Retinal pigment epithelial cell (primary cell): ENCODE measurements around the gene CPNE9.

Experiments
- DNase-seq: peaks from one replicate; pipeline ENCODE4 v3.0.0-alpha.2; 2010; ENCODE audit warnings: low read depth
- H3K4me3 ChIP-seq: 2 replicates; pipeline ENCODE4 v1.5.1; 2011; ENCODE audit warnings: mild to moderate bottlenecking, low read length, control low read depth, moderate library complexity
- TF ChIP-seq, protein P1 (sequence below): conservative IDR thresholded peaks from 2 replicates; pipeline ENCODE4 v1.5.1; 2011; ENCODE audit warnings: low read depth, low read length, control low read depth, inconsistent platforms

The CPNE9 gene

GRCh38 chr3:9703736-9704346, at the start of gene CPNE9:
Gene CPNE9, plus strand, starts transcription at chr3:9703833. Its CDS starts 164 bp downstream, at chr3:9703997.
- TF ChIP-seq, protein P1, sequence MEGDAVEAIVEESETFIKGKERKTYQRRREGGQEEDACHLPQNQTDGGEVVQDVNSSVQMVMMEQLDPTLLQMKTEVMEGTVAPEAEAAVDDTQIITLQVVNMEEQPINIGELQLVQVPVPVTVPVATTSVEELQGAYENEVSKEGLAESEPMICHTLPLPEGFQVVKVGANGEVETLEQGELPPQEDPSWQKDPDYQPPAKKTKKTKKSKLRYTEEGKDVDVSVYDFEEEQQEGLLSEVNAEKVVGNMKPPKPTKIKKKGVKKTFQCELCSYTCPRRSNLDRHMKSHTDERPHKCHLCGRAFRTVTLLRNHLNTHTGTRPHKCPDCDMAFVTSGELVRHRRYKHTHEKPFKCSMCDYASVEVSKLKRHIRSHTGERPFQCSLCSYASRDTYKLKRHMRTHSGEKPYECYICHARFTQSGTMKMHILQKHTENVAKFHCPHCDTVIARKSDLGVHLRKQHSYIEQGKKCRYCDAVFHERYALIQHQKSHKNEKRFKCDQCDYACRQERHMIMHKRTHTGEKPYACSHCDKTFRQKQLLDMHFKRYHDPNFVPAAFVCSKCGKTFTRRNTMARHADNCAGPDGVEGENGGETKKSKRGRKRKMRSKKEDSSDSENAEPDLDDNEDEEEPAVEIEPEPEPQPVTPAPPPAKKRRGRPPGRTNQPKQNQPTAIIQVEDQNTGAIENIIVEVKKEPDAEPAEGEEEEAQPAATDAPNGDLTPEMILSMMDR = no peak
- DNase-seq = no peak
- peak within 1 kb of the TSS; percentile 29 for H3K4me3 ChIP-seq

DNA sequence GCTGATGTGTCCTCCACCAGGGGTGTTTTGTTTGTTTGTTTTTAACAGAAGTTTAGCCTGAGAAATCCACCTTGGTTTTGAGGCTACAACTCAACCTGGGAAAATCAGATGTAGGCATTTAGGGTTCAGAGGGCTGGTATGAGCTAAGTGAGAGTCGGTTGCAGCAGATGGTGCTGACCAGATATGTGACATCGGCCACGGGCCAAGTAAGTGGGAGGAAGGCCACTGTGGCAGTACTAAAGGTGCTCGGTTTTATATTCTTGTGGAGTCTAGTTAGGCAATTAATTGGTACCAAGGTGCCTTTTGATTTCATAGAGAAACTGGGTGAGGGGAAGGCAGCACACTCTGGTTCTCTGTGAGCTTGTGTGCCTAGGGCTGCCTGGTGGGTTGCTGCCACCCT, 43.8 kb upstream of the CPNE9 start:
- H3K4me3 ChIP-seq = no peak overlapping the region
- TF ChIP-seq, protein P1 = no peak
- DNase-seq = no peak

DNA sequence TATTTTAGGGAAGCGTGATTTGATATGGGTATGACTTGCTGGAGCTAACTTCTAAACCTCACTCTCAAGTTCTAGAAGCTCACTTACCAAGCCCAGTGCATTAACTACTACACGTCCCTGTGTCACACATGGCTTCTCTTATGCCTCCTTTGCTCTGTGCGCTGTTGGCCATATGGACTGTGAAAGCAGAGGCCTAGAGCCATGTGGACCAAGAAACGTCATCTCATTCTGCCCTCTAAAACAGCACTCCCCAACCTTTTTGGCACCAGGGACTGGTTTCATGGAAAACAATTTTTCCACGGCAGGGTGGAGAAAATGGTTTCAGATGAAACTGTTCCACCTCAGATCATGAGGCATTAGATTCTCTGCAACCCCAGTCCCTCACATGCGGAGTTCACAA, 42.7 kb upstream of the CPNE9 start:
- TF ChIP-seq, protein P1 = no peak
- no peak overlapping the region for H3K4me3 ChIP-seq
- no peak for DNase-seq

DNA sequence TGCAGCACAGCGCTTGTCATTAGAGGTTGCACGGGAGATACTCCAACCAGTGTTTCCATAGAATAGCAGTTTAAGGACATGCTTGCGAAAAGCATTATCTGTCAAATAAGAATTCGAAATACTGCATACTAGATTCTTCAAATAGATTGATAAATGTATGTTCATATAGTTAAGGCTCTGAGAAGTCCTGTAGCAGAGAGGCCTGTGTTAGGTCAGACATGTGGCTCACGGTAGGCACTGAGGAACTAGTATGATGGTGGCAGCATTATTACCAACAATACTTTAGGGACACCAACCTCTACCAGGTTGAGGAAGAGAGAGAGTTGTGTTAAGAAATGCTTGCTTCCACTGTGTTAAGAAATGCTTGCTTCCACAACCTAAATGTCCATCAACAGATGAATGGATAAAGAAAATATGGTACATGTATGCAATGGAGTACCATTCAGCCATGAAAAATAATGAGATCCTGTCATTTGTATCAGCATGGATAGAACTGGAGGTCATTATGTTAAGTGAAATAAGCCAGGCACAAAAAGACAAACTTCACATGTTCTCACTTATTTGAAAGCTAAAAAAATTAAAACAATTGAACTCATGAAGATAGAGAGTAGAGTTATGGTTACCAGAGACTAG, 39.4 kb upstream of the CPNE9 start:
- no peak for DNase-seq
- no peak overlapping the region for H3K4me3 ChIP-seq
- TF ChIP-seq, protein P1 = no peak

GRCh38 chr3:9666704-9667445, 36.8 kb upstream of the CPNE9 start:
- DNase-seq = no peak
- no peak overlapping the region for H3K4me3 ChIP-seq
- TF ChIP-seq, protein P1 = no peak

DNA sequence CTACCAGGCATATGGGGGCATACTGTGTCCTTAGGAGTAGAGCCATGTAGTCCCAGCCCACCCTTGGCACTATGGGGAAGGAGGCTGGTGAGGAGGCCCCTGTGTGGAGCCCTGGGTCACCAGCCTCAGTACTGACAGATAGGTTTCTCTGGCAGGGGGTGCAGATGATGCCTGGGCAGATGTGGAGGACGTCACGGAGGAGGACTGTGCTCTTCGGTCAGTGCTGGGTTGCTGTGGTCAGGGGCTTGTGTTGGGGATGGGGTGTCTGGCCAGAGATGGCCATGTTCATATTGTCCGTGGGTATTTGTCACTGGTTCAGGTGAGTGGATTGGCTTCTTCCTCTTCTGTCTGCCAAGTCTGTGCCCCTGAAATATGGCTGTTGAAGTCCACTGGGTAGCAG, 34.4 kb upstream of the CPNE9 start:
- TF ChIP-seq, protein P1 = no peak
- no peak for DNase-seq
- H3K4me3 ChIP-seq = no peak overlapping the region
